H1 (cell line): ENCODE results near the gene PEAK1. TPM values are rescaled to one million over a fixed set of nuclear protein-coding genes. Genes with fewer than 3 reads are reported as not detected.

Experiments
- CTCF ChIA-PET: fragments of 300-600 bp; sonication (Branson Sonifier 250); formaldehyde crosslinking; loops from one replicate; lab custom pipeline; 2021; ENCODE audit not compliant: partially characterized antibody; lab: Charles Lee
- POLR2A ChIA-PET: fragments of 300-600 bp; sonication (Branson Sonifier 250); formaldehyde crosslinking; loops from one replicate; lab custom pipeline; 2021; ENCODE audit warnings: inconsistent platforms; ENCODE audit not compliant: partially characterized antibody; lab: Charles Lee
- DNase-seq, 2 experiments: peaks; one replicate each; pipeline versions ENCODE4 v3.0.0 to v3.0.0-alpha.2; 2010 to 2022; ENCODE audit warnings: low spot score in 2 of 2, low read depth in 1 of 2, mixed read lengths in 1 of 2
- FAIRE-seq: peaks from 2 replicates; lab custom pipeline; 2011; peaks lifted over from hg19 to GRCh38; lab: Jason Lieb, UNC
- H2AFZ ChIP-seq: 2 replicates; pipeline ENCODE4 v1.8.1; 2012; ENCODE audit warnings: low read length, inconsistent platforms
- H2AK5ac ChIP-seq: 2 replicates; pipeline ENCODE4 v1.6.1; 2013; ENCODE audit warnings: low read depth, low read length
- H2BK120ac ChIP-seq: replicated peaks from 2 replicates; pipeline ENCODE3; 2013; ENCODE audit warnings: low read depth, low read length, inconsistent platforms
- H2BK12ac ChIP-seq: 2 replicates; pipeline ENCODE4 v1.6.1; 2013; ENCODE audit warnings: low read depth, low read length
- H2BK15ac ChIP-seq: 2 replicates; pipeline ENCODE4 v1.6.1; 2013; ENCODE audit warnings: low read length
- H2BK20ac ChIP-seq: 2 replicates; pipeline ENCODE4 v1.6.1; 2013; ENCODE audit warnings: low read length
- H2BK5ac ChIP-seq: 2 replicates; pipeline ENCODE4 v1.6.1; 2013; ENCODE audit warnings: low read depth, low read length
- H3K14ac ChIP-seq: 2 replicates; pipeline ENCODE4 v1.6.1; 2013; ENCODE audit warnings: inconsistent platforms; ENCODE audit not compliant: insufficient read length
- H3K18ac ChIP-seq: 2 replicates; pipeline ENCODE4 v1.6.1; 2013; ENCODE audit warnings: low read length; ENCODE audit errors: extremely low read depth
- H3K23ac ChIP-seq: 2 replicates; pipeline ENCODE4 v1.6.1; 2013; ENCODE audit warnings: inconsistent platforms; ENCODE audit not compliant: insufficient read length
- H3K23me2 ChIP-seq: 2 replicates; pipeline ENCODE4 v1.6.1; 2013; ENCODE audit warnings: low read depth, low read length
- H3K27ac ChIP-seq: 2 replicates; pipeline ENCODE4 v1.6.1; 2011; ENCODE audit warnings: low read depth, low read length, inconsistent platforms
- H3K27me3 ChIP-seq, 4 experiments: replicated peaks in 1 of 4; 1 replicate in 1 of 4; 2 replicates in 3 of 4; pipeline versions ENCODE4 v1.6.1 to v1.8.1; 2011 to 2013; ENCODE audit warnings: low read length in 3 of 4, mild to moderate bottlenecking in 3 of 4, inconsistent platforms in 2 of 4, mixed read lengths in 2 of 4, moderate library complexity in 1 of 4; ENCODE audit not compliant: control insufficient read depth in 3 of 4, insufficient read depth in 3 of 4; ENCODE audit errors: extremely low read depth in 1 of 4
- H3K36me3 ChIP-seq, 4 experiments: 2 replicates each; pipeline versions ENCODE4 v1.6.1 to v1.8.1; 2011 to 2013; ENCODE audit warnings: mild to moderate bottlenecking in 4 of 4, low read length in 3 of 4, moderate library complexity in 2 of 4, control low read depth in 1 of 4, inconsistent platforms in 1 of 4; ENCODE audit not compliant: insufficient read depth in 4 of 4, control insufficient read depth in 2 of 4
- H3K4ac ChIP-seq: replicated peaks from 2 replicates; pipeline ENCODE3; 2013; ENCODE audit warnings: low read length, low read depth, mixed read lengths, inconsistent platforms; ENCODE audit not compliant: insufficient read length
- H3K4me1 ChIP-seq, 4 experiments: replicated peaks in 1 of 4; 1 replicate in 1 of 4; 2 replicates in 3 of 4; pipeline versions ENCODE4 v1.6.1 to v1.8.1; 2011 to 2013; ENCODE audit warnings: low read length in 3 of 4, inconsistent platforms in 2 of 4, mixed read lengths in 1 of 4; ENCODE audit not compliant: insufficient read depth in 4 of 4, control insufficient read depth in 3 of 4
- H3K4me2 ChIP-seq, 2 experiments: 2 replicates each; pipeline versions ENCODE4 v1.6.1 to v1.8.1; 2011 to 2013; ENCODE audit warnings: low read depth in 2 of 2, low read length in 2 of 2, control low read depth in 1 of 2, inconsistent platforms in 1 of 2, mild to moderate bottlenecking in 1 of 2; ENCODE audit not compliant: insufficient read depth in 1 of 2
- H3K4me3 ChIP-seq, 4 experiments: fragments of 200-600, 300-600 bp in 1 of 4; sonication (generic), shearing (Covaris generic), sonication (Bioruptor Twin) in 1 of 4; 2 replicates each; pipeline versions ENCODE4 v1.5.1 to v1.8.1; 2011 to 2016; ENCODE audit warnings: low read length in 4 of 4, low read depth in 3 of 4, control low read depth in 2 of 4, inconsistent platforms in 2 of 4, mild to moderate bottlenecking in 2 of 4, mixed read lengths in 1 of 4, moderate library complexity in 1 of 4; ENCODE audit not compliant: insufficient read depth in 2 of 4; ENCODE audit errors: extremely low read depth in 1 of 4
- H3K56ac ChIP-seq: replicated peaks from 2 replicates; pipeline ENCODE3; 2013; ENCODE audit warnings: low read depth, mild to moderate bottlenecking, mixed read lengths, low read length, inconsistent platforms; ENCODE audit not compliant: insufficient read length
- H3K79me1 ChIP-seq: 2 replicates; pipeline ENCODE4 v1.6.1; 2013; ENCODE audit warnings: low read depth, low read length, control low read depth
- H3K79me2 ChIP-seq, 2 experiments: 2 replicates each; pipeline versions ENCODE4 v1.6.1 to v1.8.1; 2012 to 2013; ENCODE audit warnings: low read length in 2 of 2, mild to moderate bottlenecking in 2 of 2, inconsistent platforms in 1 of 2; ENCODE audit not compliant: insufficient read depth in 2 of 2, control insufficient read depth in 1 of 2
- H3K9ac ChIP-seq, 4 experiments: replicated peaks in 1 of 4; 1 replicate in 1 of 4; 2 replicates in 3 of 4; pipeline versions ENCODE4 v1.6.1 to v1.8.1; 2011 to 2013; ENCODE audit warnings: low read depth in 3 of 4, low read length in 3 of 4, control low read depth in 2 of 4, mild to moderate bottlenecking in 2 of 4, moderate library complexity in 2 of 4, inconsistent platforms in 1 of 4; ENCODE audit errors: extremely low read depth in 1 of 4
- H3K9me3 ChIP-seq, 2 experiments: 2 replicates each; pipeline versions ENCODE4 v1.6.1 to v1.8.1; 2012 to 2013; ENCODE audit warnings: mild to moderate bottlenecking in 2 of 2, moderate library complexity in 2 of 2, control low read depth in 1 of 2, inconsistent platforms in 1 of 2, low read depth in 1 of 2, low read length in 1 of 2, mixed read lengths in 1 of 2; ENCODE audit not compliant: insufficient read depth in 2 of 2
- H4K20me1 ChIP-seq, 2 experiments: replicated peaks in 1 of 2; 2 replicates each; pipeline versions ENCODE3 to v1.8.1; 2011 to 2013; ENCODE audit warnings: inconsistent platforms in 2 of 2, low read length in 2 of 2, mild to moderate bottlenecking in 1 of 2; ENCODE audit not compliant: insufficient read depth in 2 of 2, control insufficient read depth in 1 of 2
- H4K5ac ChIP-seq: 2 replicates; pipeline ENCODE4 v1.6.1; 2013; ENCODE audit warnings: low read length, low read depth, mixed read lengths, inconsistent platforms; ENCODE audit not compliant: insufficient read length
- H4K8ac ChIP-seq: 2 replicates; pipeline ENCODE4 v1.8.0; 2013; ENCODE audit warnings: mild to moderate bottlenecking, moderate library complexity, low read length, inconsistent platforms; ENCODE audit not compliant: insufficient read depth; ENCODE audit errors: extremely low read depth
- H4K91ac ChIP-seq: replicated peaks from 2 replicates; pipeline ENCODE3; 2013; ENCODE audit warnings: low read length, mixed read lengths, inconsistent platforms; ENCODE audit not compliant: insufficient read length
- E2F6 ChIP-seq: IDR thresholded peaks from 2 replicates; pipeline ENCODE4 v1.6.1; 2012; ENCODE audit warnings: inconsistent platforms
- EZH2 ChIP-seq: fragments of 200-600 bp; sonication (generic); IDR thresholded peaks from 2 replicates; pipeline ENCODE4 v1.7.1; 2012; ENCODE audit warnings: low read depth, mild to moderate bottlenecking, moderate library complexity, low read length, inconsistent platforms; ENCODE audit not compliant: severe bottlenecking
- KDM4A ChIP-seq: IDR thresholded peaks from one replicate; pipeline ENCODE4 v1.7.1; 2012; ENCODE audit warnings: low read depth, mild to moderate bottlenecking, moderate library complexity, low read length, inconsistent platforms; ENCODE audit not compliant: severe bottlenecking
- SAP30 ChIP-seq: fragments of 300-600 bp; sonication (generic); IDR thresholded peaks from 2 replicates; pipeline ENCODE4 v1.7.1; 2012; ENCODE audit warnings: low read length, moderate library complexity, mild to moderate bottlenecking, inconsistent platforms; ENCODE audit not compliant: insufficient read depth, insufficient replicate concordance
- TBP ChIP-seq: IDR thresholded peaks from 2 replicates; pipeline ENCODE4 v1.6.1; 2011; ENCODE audit warnings: low read depth, low read length, improper control_type of control experiment
- TEAD4 ChIP-seq: IDR thresholded peaks from 2 replicates; pipeline ENCODE4 v1.6.1; 2012; ENCODE audit warnings: low read depth, low read length, inconsistent platforms, mixed read lengths
- WGBS, 2 experiments: shearing (Covaris generic) in 1 of 2; methylation state at CpG; one replicate each; pipeline versions ENCODE4 v1.1.6 to v1.1.7; 2013 to 2015; ENCODE audit warnings: low lambda C conversion rate in 2 of 2, mixed read lengths in 2 of 2, inconsistent platforms in 1 of 2, low coverage in 1 of 2, missing lambda C conversion rate in 1 of 2; ENCODE audit not compliant: insufficient replicate concordance in 2 of 2, insufficient coverage in 1 of 2, insufficient read length in 1 of 2; ENCODE audit errors: extremely low coverage in 1 of 2, missing lambda C conversion rate in 1 of 2; 5-methylcytosine and 5-hydroxymethylcytosine counted together
- polyA plus RNA-seq, 7 experiments: library from polyadenylated mRNA; depleted of rRNA in 3 of 7; stranded (reverse) in 5 of 7; unstranded in 2 of 7; fragments of >200 nt in 5 of 7; fragments of 200-250 nt in 2 of 7; gene quantifications; 1 replicate in 5 of 7; 2 replicates in 1 of 7; 4 replicates in 1 of 7; pipeline versions ENCODE4 v1.2.1 to v1.2.3, GENCODE V29; 2011 to 2013; ENCODE audit warnings: missing spikeins in 2 of 7, mixed read lengths in 2 of 7
- total RNA-seq: library from RNA; stranded (reverse); fragmentation: NEBNext Ultra II Directional; extraction: Animal tissue kit (Norgen Biotek cat#: 25700); gene quantifications from 2 replicates; pipeline ENCODE4 v1.2.1, GENCODE V29; 2021

PEAK1 gene
- total and polyA plus RNA-seq, 2 of the 8 experiments (the other 6 are each of a cell fraction or from before 2014, with no cell fraction given): 8.8 to 44.8 TPM

- Histone ChIP-seq H2AFZ (no peak overlapping the region), H3K9me3 (no peaks in the 10 kb centered on the region), H2BK20ac (no peak overlapping the region), H2BK12ac (no peak overlapping the region), H4K8ac (no peak overlapping the region), H3K27me3 (no peaks in the 10 kb centered on the region), H3K4me1 (no peaks in the 10 kb centered on the region), H3K56ac (no peak overlapping the region), H3K36me3 (peaks cover 0 to 2% (median 0%) of the 10 kb centered on the region in 4 experiments; a peak in 1 of 8 replicates), H2BK5ac (no peak overlapping the region), H4K20me1 (no peaks in the 10 kb centered on the region), H2BK15ac (no peak overlapping the region), H3K4me3 (no peak overlapping the region), H3K4ac (no peak overlapping the region), H3K9ac (no peak overlapping the region), H3K79me2 (no peaks in the 10 kb centered on the region; a peak in 1 of 4 replicates), H4K91ac (no peak overlapping the region), H3K23ac (no peak overlapping the region), H2AK5ac (no peak overlapping the region), H3K23me2 (no peaks in the 10 kb centered on the region), H3K18ac (no peak overlapping the region)
- POLR2A ChIA-PET: no interaction called here
- 87% methylated on average over 2 of the region's 2 CpGs; no CpG with 5 or more reads in 1 of the 2 experiments for WGBS, 2 experiments
- DNase-seq: no peak
- TF ChIP-seq TEAD4: no peak
- TF ChIP-seq KDM4A: no peak
- no peak for TF ChIP-seq EZH2
- TF ChIP-seq TBP: no peak
- TF ChIP-seq SAP30: no peak
- no peak for TF ChIP-seq E2F6
- TF ChIP-seq, all 59 proteins: peak for 0
- no peak overlapping the region for H4K5ac ChIP-seq
- FAIRE-seq: no peak
- no peak overlapping the region for H3K14ac ChIP-seq
- H3K27ac ChIP-seq: no peak overlapping the region
- H3K4me2 ChIP-seq: no peak overlapping the region
- no peaks in the 10 kb centered on the region for H3K79me1 ChIP-seq
- CTCF ChIA-PET: interaction anchor here (0.5 to 11.0 kb wide), 10 partner anchors 11 to 885 kb away, joined by 3 to 156 read pairs (median 10); no protein-coding TSS in a partner anchor
- no peak overlapping the region for H2BK120ac ChIP-seq
These were observed 234.6 kb downstream of the PEAK1 start for GRCh38 chr15:77185242-77185785.
